ENCODE data around the gene GJD4.

DNA sequence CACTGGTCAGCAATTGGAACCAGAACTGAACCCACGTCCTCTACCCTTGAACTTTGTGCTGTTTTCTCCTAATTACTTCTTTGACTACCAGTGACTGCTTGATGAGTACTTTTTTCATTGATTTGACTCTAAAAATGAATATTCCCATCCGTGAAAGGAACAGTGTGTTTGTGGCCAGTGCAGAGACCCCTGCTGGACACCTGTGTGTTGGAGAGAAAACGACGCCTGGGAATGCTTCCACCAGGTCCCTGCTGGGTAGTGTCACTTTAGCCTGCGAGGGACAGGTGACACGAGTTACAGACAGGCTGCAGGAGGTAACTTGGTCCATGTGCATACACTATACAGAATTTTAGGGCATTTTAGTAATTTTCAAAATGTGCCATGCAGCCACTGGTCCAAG, 6.8 kb upstream of the GJD4 start:
- TF ChIP-seq, protein P1, sequence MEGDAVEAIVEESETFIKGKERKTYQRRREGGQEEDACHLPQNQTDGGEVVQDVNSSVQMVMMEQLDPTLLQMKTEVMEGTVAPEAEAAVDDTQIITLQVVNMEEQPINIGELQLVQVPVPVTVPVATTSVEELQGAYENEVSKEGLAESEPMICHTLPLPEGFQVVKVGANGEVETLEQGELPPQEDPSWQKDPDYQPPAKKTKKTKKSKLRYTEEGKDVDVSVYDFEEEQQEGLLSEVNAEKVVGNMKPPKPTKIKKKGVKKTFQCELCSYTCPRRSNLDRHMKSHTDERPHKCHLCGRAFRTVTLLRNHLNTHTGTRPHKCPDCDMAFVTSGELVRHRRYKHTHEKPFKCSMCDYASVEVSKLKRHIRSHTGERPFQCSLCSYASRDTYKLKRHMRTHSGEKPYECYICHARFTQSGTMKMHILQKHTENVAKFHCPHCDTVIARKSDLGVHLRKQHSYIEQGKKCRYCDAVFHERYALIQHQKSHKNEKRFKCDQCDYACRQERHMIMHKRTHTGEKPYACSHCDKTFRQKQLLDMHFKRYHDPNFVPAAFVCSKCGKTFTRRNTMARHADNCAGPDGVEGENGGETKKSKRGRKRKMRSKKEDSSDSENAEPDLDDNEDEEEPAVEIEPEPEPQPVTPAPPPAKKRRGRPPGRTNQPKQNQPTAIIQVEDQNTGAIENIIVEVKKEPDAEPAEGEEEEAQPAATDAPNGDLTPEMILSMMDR (IDR thresholded peaks at IDR 0.05; ENCODE audit: extremely low read depth in 1 of 2, insufficient read depth in 1 of 2, low read depth in 1 of 2, low read length in 2 of 2): peak; percentile 22 to 41
- TF ChIP-seq POLR2A (IDR thresholded peaks at IDR 0.05; ENCODE audit: low read depth, low read length): no peak
- TF ChIP-seq JUN (IDR thresholded peaks at IDR 0.05; ENCODE audit: borderline replicate concordance, insufficient read depth, insufficient read length, low read depth): no peak
- TF ChIP-seq POLR2AphosphoS5 (IDR thresholded peaks at IDR 0.05; ENCODE audit: insufficient read depth, low read depth, low read length): no peak
- TF ChIP-seq EZH2 (IDR thresholded peaks at IDR 0.05; ENCODE audit: borderline replicate concordance, low read depth, low read length, severe bottlenecking): no peak
- no peak for TF ChIP-seq GATA2 (IDR thresholded peaks at IDR 0.05; ENCODE audit: insufficient read depth, insufficient read length, low read depth, low read length)
- TF ChIP-seq, protein P2, sequence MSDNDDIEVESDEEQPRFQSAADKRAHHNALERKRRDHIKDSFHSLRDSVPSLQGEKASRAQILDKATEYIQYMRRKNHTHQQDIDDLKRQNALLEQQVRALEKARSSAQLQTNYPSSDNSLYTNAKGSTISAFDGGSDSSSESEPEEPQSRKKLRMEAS (IDR thresholded peaks at IDR 0.05; ENCODE audit: insufficient read depth, insufficient read length): no peak
